Activated B cell treated with CpG ODN at 0.5 μM for 24 hours (primary cell): ENCODE results near the gene FOXN1. TPM values are rescaled to one million over a fixed set of nuclear protein-coding genes. Genes with fewer than 3 reads are reported as not detected.

Experiments
- ATAC-seq: fragments of 200-7000 bp; cut with Tn5 transposase; one replicate; pipeline ENCODE4 v1.10.0; 2021; ENCODE audit warnings: low read depth, mild to moderate bottlenecking, moderate library complexity
- CTCF ChIA-PET: fragments of 350-600 bp; sonication (Branson Sonifier 250); formaldehyde crosslinking; loops from one replicate; lab custom pipeline; 2021; ENCODE audit warnings: antibody characterized with exemption; lab: Charles Lee
- POLR2A ChIA-PET: fragments of 350-600 bp; sonication (Branson Sonifier 250); formaldehyde crosslinking; loops from one replicate; lab custom pipeline; 2021; ENCODE audit warnings: antibody characterized with exemption; lab: Charles Lee
- DNase-seq: peaks from one replicate; pipeline ENCODE4 v3.0.0; 2022
- H3K27ac Mint-ChIP-seq: one replicate; pipeline ENCODE4 v1.8.0; 2020; ENCODE audit warnings: mixed read lengths
- H3K27me3 Mint-ChIP-seq: one replicate; pipeline ENCODE4 v1.8.0; 2021; ENCODE audit warnings: mixed read lengths
- H3K36me3 Mint-ChIP-seq: one replicate; pipeline ENCODE4 v1.8.0; 2021; ENCODE audit warnings: low read depth, mixed read lengths
- H3K4me1 Mint-ChIP-seq: one replicate; pipeline ENCODE4 v1.8.0; 2021; ENCODE audit warnings: mixed read lengths
- H3K4me3 Mint-ChIP-seq: one replicate; pipeline ENCODE4 v1.8.0; 2020; ENCODE audit warnings: mild to moderate bottlenecking, mixed read lengths
- H3K9me3 Mint-ChIP-seq: one replicate; pipeline ENCODE4 v1.8.0; 2020; ENCODE audit warnings: mixed read lengths
- intact Hi-C: fragments of 100-400 bp; cut with micrococcal nuclease; formaldehyde crosslinking; loops from one replicate; pipeline ENCODE4 v1.15.1; 2024
- total RNA-seq: library from RNA; stranded (reverse); gene quantifications from 2 replicates; pipeline ENCODE4 v1.2.3, GENCODE V29; 2022
- TF ChIP-seq, protein P1 (sequence below): fragments of 200-600 bp; IDR thresholded peaks from one replicate; pipeline ENCODE4 v1.8.0; 2022; ENCODE audit warnings: antibody characterized with exemption, mild to moderate bottlenecking

The FOXN1 gene
- total RNA-seq, 1 donor from 2014 or later, result not detected

DNA sequence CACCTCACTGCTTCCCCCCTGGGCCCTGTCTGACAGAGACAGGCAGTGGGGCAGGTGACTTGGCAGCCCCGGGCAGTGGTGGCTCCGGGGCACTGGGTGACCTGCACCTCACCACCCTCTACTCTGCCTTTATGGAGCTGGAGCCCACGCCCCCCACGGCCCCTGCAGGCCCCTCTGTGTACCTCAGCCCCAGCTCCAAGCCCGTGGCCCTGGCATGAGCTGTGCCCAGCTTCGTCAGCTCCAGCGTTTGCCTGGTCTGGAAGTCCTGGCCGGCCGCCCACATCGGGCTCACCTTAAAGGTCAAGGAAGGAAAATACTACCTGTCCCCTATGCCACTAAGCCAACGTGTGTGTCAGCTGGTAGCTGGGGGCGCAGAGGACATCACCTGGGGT lies 31.1 kb downstream of the FOXN1 start:
- no peaks in the 10 kb centered on the region for H3K4me1 Mint-ChIP-seq
- TF ChIP-seq, protein P1, sequence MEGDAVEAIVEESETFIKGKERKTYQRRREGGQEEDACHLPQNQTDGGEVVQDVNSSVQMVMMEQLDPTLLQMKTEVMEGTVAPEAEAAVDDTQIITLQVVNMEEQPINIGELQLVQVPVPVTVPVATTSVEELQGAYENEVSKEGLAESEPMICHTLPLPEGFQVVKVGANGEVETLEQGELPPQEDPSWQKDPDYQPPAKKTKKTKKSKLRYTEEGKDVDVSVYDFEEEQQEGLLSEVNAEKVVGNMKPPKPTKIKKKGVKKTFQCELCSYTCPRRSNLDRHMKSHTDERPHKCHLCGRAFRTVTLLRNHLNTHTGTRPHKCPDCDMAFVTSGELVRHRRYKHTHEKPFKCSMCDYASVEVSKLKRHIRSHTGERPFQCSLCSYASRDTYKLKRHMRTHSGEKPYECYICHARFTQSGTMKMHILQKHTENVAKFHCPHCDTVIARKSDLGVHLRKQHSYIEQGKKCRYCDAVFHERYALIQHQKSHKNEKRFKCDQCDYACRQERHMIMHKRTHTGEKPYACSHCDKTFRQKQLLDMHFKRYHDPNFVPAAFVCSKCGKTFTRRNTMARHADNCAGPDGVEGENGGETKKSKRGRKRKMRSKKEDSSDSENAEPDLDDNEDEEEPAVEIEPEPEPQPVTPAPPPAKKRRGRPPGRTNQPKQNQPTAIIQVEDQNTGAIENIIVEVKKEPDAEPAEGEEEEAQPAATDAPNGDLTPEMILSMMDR, result no peak
- H3K4me3 Mint-ChIP-seq, result no peak overlapping the region
- no peaks in the 10 kb centered on the region for H3K36me3 Mint-ChIP-seq
- ATAC-seq (no peak), DNase-seq (no peak)
- no peaks in the 10 kb centered on the region for H3K9me3 Mint-ChIP-seq
- no peaks in the 10 kb centered on the region for H3K27me3 Mint-ChIP-seq
- H3K27ac Mint-ChIP-seq, result no peak overlapping the region
- ChIA-PET POLR2A (interaction anchor here (1.4 to 1.9 kb wide), 3 partner anchors 10 to 40 kb away, joined by 3 to 5 read pairs (median 3); partner anchors contain the start of gene ALDOC), CTCF (no interaction called here)
- intact Hi-C loops, result no loop called here

DNA sequence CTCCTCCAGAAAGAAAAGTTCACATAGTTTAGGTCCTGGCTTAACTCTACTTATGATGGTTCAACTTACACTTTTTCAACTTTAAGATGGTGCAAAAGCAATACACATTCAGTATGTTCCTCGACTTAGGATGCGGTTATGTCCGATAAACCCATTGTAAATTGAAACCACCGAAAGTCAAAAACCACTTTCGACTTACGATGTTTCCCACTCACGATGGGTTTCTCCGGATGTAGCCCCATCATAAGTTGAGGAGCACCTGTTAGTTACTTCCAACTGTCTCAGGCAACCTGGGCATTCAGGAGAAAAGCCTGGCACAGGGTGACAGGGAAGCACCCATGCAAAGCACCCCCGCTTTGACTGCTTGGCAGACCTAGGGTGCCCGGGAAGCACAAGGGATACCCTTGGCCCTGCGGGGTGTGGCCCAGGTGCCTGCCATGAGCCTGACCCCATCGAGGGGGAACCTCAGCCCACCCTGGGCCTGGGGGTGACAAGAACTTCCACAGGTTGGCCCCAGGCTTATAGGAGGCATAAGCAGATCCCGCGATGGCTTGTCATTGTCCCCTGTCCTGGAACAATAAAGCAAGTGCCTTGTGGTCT lies 32.2 kb downstream of the FOXN1 start:
- Mint-ChIP-seq H3K4me1 (peaks cover 6% of the 10 kb centered on the region), H3K27ac (no peak overlapping the region), H3K36me3 (no peaks in the 10 kb centered on the region), H3K27me3 (no peaks in the 10 kb centered on the region), H3K4me3 (no peak overlapping the region), H3K9me3 (no peaks in the 10 kb centered on the region)
- ChIA-PET CTCF (no interaction called here), POLR2A (interaction anchor here (1.5 to 1.9 kb wide), 2 partner anchors 8 to 38 kb away, joined by 3 to 5 read pairs; partner anchors contain the start of gene ALDOC)
- intact Hi-C loops, result no loop called here
- TF ChIP-seq, protein P1, result no peak
- no peak for ATAC-seq
- no peak for DNase-seq

DNA sequence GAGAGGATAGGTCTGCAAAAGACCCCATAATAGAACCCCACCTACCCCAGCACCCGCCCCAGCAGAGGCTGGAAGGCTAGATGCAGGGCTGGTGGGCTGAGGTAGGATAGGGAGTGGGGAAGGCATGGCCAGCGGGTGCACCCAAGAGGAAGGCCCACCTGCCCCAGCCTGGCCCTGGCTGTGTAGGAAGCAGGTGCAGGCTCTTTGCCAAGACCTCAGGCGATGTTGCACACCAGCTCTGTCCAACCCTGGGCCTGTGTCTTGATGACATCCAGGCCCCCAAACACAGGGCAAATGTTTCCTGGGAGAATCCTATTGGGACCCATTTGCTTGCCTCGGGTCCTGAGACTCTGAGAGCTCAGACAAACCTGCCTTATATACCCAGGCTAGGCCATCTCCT lies 34.1 kb downstream of the FOXN1 start:
- ATAC-seq (no peak), DNase-seq (no peak)
- no peaks in the 10 kb centered on the region for H3K27me3 Mint-ChIP-seq
- H3K36me3 Mint-ChIP-seq, result peaks cover 5% of the 10 kb centered on the region
- intact Hi-C loops, result loop anchor here (1.0 kb wide), 2 partner anchors 46 to 73 kb away; no protein-coding TSS in a partner anchor
- TF ChIP-seq, protein P1, result no peak
- CTCF ChIA-PET, result interaction anchor here (0.6 to 2.2 kb wide), 10 partner anchors 9 to 73 kb away, joined by 3 to 12 read pairs (median 4); no protein-coding TSS in a partner anchor
- no peak overlapping the region for H3K27ac Mint-ChIP-seq
- no peak overlapping the region for H3K4me3 Mint-ChIP-seq
- peaks cover 22% of the 10 kb centered on the region for H3K4me1 Mint-ChIP-seq
- no peaks in the 10 kb centered on the region for H3K9me3 Mint-ChIP-seq
- POLR2A ChIA-PET, result no interaction called here

DNA sequence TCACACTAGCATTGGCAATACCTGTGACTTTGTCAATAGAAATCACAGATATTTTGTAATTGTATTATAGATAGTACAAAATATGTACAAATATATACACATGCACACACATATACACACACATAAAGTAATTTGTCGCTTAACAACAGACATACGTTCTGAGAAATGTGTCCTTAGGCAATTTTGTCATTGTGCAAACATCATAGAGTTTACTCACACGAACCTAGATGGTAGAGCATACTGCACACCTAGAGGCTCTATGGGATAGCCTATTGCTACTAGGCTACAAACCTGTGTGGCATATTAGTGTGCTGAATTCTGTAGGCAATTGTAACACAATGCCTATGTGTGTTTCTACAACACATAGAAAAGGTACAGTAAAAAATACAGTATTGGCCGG lies 35.3 kb downstream of the FOXN1 start:
- DNase-seq (no peak), ATAC-seq (no peak)
- Mint-ChIP-seq H3K27ac (no peak overlapping the region), H3K4me3 (no peak overlapping the region), H3K36me3 (peaks cover 17% of the 10 kb centered on the region), H3K27me3 (no peaks in the 10 kb centered on the region), H3K9me3 (no peaks in the 10 kb centered on the region), H3K4me1 (peaks cover 30% of the 10 kb centered on the region)
- intact Hi-C loops, result no loop called here
- POLR2A ChIA-PET, result interaction anchor here (0.8 kb wide), 1 partner anchor 11 kb away, joined by 7 read pairs; no protein-coding TSS in a partner anchor
- CTCF ChIA-PET, result interaction anchor here (1.0 to 2.2 kb wide), 6 partner anchors 8 to 72 kb away, joined by 3 to 12 read pairs (median 4); no protein-coding TSS in a partner anchor
- TF ChIP-seq, protein P1, result no peak

DNA sequence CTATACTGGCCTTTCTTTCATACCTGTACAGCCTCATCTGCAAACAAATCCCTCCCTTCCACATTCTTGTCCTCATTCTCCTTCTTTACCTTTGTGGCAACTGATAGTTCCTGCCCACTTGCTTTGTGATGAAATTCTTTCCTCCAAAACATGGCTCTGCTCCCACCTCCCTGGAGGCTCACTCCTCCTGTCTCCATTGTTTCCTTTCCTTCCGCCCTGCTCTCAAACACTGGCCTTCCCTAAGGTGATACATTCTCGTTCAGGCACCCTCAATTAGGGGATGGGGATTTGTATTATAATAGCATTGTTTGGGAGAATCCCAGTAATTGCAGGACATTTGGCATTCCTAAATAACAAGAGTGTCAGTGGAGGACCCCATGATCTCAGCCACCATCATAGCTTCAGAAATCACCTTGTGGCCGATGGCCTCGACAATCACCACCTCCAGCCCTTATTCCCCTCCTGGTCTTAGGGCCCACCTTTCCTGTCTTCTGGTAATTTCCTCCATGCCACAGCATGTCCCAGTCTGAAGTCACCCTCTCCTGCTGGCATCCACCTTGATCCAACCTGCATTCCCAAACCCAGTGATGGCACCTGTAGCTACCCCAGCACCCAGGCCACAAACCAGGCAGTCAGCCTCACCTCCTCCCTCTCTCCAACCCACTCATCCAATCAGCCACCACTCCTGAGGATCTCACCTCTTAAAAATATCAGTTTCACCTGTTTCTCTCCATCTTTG lies 38.4 kb downstream of the FOXN1 start:
- ATAC-seq (no peak), DNase-seq (no peak)
- H3K4me3 Mint-ChIP-seq, result no peak overlapping the region
- TF ChIP-seq, protein P1, result no peak
- peaks cover 61% of the 10 kb centered on the region for H3K4me1 Mint-ChIP-seq
- H3K36me3 Mint-ChIP-seq, result peaks cover 41% of the 10 kb centered on the region
- no peak overlapping the region for H3K27ac Mint-ChIP-seq
- intact Hi-C loops, result loop anchor here (5.0 kb wide), 1 partner anchor 183 kb away; the partner anchor contains the start of genes NEK8 and TLCD1
- H3K27me3 Mint-ChIP-seq, result no peaks in the 10 kb centered on the region
- no peaks in the 10 kb centered on the region for H3K9me3 Mint-ChIP-seq
- CTCF ChIA-PET, result interaction anchor here (0.9 to 1.1 kb wide), 3 partner anchors 8 to 68 kb away, joined by 3 to 4 read pairs (median 3); partner anchors contain the start of gene UNC119
- POLR2A ChIA-PET, result interaction anchor here (0.7 to 1.8 kb wide), 6 partner anchors 8 to 596 kb away, joined by 3 to 7 read pairs (median 4); partner anchors contain the start of genes ALDOC, PIGS and UNC119
